GM19043 (cell line): Measurements from ENCODE around the gene RGL1.
"Not testable (repeated sequence)": the region's sequence is repeated elsewhere in the genome, so short reads cannot be mapped to it uniquely, and the experiment has no call there.

ENCODE experiments used
- ATAC-seq: cut with Tn5 transposase; IDR thresholded peaks from one replicate; pipeline ENCODE4 v1.9.1; 2021; ENCODE audit warnings: low read depth; ENCODE audit not compliant: unreplicated experiment

RGL1 gene

GRCh38 chr1:183804916-183805841, at the start of gene RGL1:
Gene RGL1, plus strand, starts transcription at chr1:183805120. Its CDS starts 178 bp downstream, at chr1:183805298.
- ATAC-seq = peak; percentile 55

- no peak for ATAC-seq
Observed at GRCh38 chr1:183756326-183756725, 48.6 kb upstream of the RGL1 start.

GRCh38 chr1:183757061-183757460, 47.9 kb upstream of the RGL1 start:
- ATAC-seq = no peak

- no peak for ATAC-seq
Observed at GRCh38 chr1:183758913-183759312, 46.0 kb upstream of the RGL1 start.

GRCh38 chr1:183760661-183761060, 44.3 kb upstream of the RGL1 start:
- ATAC-seq = no peak

GRCh38 chr1:183761871-183762270, 43.0 kb upstream of the RGL1 start:
- no peak for ATAC-seq

- not testable (repeated sequence) for ATAC-seq
Observed at GRCh38 chr1:183762856-183763255, 42.1 kb upstream of the RGL1 start.

- ATAC-seq = no peak
Observed at GRCh38 chr1:183764981-183765380, 39.9 kb upstream of the RGL1 start.

- no peak for ATAC-seq
Observed at GRCh38 chr1:183769956-183770815, 34.7 kb upstream of the RGL1 start.

- no peak for ATAC-seq
Observed at GRCh38 chr1:183770816-183771128, 34.1 kb upstream of the RGL1 start.

- no peak for ATAC-seq
Observed at GRCh38 chr1:183773482-183774274, 31.2 kb upstream of the RGL1 start.

GRCh38 chr1:183774938-183775337, 30.0 kb upstream of the RGL1 start:
- ATAC-seq = no peak

- no peak for ATAC-seq
Observed at GRCh38 chr1:183776731-183777130, 28.2 kb upstream of the RGL1 start.

- no peak for ATAC-seq
Observed at GRCh38 chr1:183777328-183777727, 27.6 kb upstream of the RGL1 start.

GRCh38 chr1:183778045-183778444, 26.9 kb upstream of the RGL1 start:
- no peak for ATAC-seq

GRCh38 chr1:183778568-183779433, 26.1 kb upstream of the RGL1 start:
- no peak for ATAC-seq

- ATAC-seq = no peak
Observed at GRCh38 chr1:183780159-183780558, 24.8 kb upstream of the RGL1 start.

- ATAC-seq = no peak
Observed at GRCh38 chr1:183780757-183781156, 24.2 kb upstream of the RGL1 start.

GRCh38 chr1:183783342-183783741, 21.6 kb upstream of the RGL1 start:
- no peak for ATAC-seq
